HG03378 (cell line): ENCODE measurements around the gene SPNS2.

ENCODE experiments used
- ATAC-seq: cut with Tn5 transposase; IDR thresholded peaks from one replicate; pipeline ENCODE4 v1.9.1; 2021; ENCODE audit warnings: mild to moderate bottlenecking, moderate library complexity; ENCODE audit not compliant: unreplicated experiment

The SPNS2 gene

GRCh38 chr17:4480929-4481898 lies 17.5 kb upstream of the SPNS2 start:
- ATAC-seq = no peak

- ATAC-seq = no peak
Observed at GRCh38 chr17:4482338-4483011, 16.2 kb upstream of the SPNS2 start.

- no peak for ATAC-seq
Observed at GRCh38 chr17:4483012-4483840, 15.5 kb upstream of the SPNS2 start.

GRCh38 chr17:4485676-4486646 lies 12.7 kb upstream of the SPNS2 start:
- no peak for ATAC-seq

- ATAC-seq = no peak
Observed at GRCh38 chr17:4487296-4487695, 11.4 kb upstream of the SPNS2 start.

DNA sequence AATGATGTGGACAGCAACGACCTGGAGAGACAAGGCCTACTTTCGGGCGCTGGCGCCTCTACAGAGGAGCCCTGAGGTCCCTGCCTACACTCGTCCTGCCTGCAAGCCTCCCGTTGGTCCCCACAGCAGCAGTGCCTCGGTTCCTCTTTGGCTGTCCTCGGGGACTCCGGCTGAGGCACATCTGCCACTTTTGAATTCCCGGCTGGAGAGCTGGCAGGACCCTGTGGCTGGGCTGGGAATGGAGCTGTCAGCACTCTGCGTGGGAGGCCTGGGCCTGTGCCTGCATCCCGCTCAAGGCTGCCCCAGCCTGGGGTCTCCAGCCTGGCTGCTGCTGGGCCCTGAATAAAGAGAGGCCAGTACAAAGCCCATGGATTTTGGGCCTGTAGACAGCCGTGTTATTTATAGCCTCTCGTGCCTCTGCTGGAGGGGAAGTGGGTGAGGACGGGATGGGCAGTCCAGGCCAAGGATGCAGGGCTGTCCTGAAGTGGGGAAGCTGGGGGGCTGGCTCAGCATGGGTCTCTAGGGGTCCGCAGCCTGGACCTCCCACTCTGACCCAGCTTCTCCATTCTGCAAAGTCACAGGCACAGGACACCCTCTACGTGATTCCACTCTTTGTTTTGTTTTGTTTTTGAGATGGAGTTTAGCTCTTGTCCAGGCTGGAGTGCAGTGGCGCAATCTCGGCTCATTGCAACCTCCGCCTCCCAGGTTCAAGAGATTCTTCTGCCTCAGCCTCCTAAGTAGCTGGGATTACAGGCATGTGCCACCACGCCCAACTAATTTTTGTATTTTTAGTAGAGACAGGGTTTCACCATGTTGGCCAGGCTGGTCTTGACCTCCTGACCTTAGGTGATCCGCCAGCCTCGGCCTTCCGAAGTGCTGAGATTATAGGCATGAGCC lies 10.6 kb upstream of the SPNS2 start:
- no peak for ATAC-seq

DNA sequence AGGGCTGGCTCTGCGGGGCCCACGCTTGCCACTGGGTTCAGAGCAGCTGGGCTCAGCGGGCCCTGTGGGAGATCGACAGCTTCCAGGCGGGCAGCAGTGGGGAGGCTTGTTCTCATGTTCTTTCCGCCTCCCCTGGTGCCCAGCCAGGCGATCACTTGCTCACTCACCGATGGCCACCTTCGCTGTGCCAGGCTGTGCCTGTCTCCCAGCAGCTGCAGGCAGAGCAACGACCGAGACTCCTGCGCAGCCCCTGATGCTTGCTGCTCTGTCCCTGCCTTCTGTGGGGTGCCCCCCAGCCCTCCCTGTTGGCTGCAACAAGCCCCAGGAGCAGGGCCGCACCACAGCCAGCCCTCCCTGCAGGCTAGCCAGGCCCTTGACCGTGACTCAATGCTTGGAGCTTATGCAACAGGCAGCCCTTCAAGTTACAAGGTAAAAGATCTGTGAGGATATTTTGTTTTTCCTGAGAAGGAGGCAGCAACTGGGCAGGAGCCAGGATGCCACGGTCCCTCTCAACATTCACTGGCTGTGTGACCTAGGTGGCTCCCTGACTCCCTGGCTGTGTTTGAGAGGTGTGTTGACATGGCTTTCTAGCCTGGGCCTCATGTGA lies 9.6 kb upstream of the SPNS2 start:
- no peak for ATAC-seq

- no peak for ATAC-seq
Observed at GRCh38 chr17:4490109-4490591, 8.5 kb upstream of the SPNS2 start.

GRCh38 chr17:4490637-4491061 lies 8.0 kb upstream of the SPNS2 start:
- ATAC-seq = no peak

DNA sequence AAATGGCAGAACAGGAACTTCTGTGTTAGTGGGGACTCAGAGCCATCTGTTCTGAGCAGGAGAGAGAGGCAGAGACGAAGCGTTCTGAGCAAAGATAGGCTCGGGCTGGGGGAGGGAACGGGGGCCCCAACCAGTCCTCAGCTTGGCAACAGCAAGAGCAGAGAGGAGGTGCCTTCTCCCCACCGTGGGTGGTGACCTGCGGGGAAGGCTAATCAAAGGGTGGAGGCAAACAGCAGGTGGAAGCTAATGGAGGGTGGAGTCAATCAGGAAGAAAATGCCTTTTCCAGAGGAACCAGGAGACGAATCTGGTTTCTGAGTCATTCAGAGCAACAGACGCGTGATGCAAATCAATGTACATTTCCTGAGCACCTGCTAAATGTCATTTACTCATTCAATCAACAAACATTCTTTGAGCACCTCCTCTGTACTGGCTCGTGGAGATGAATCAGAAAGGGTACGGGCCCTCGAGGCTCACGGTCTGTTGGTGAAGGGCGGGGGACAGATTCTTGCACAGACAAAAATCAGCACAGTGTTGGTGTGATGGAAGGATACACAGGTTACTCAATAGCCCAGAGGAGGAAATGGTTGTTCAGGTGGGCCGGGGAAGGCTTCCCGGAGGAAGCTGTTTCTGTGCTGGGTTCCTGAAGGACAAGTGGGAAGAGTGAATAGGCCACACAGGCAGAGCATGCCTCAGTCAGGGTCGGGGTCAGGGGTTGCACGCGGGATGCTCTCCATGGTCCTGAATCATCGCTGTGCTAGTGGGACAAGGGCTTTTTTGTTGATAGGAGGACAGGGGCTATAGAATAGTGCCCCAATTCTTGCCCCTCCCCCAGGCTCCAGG lies 5.7 kb upstream of the SPNS2 start:
- no peak for ATAC-seq

- ATAC-seq = no peak
Observed at GRCh38 chr17:4497101-4497824, 1.4 kb upstream of the SPNS2 start.

DNA sequence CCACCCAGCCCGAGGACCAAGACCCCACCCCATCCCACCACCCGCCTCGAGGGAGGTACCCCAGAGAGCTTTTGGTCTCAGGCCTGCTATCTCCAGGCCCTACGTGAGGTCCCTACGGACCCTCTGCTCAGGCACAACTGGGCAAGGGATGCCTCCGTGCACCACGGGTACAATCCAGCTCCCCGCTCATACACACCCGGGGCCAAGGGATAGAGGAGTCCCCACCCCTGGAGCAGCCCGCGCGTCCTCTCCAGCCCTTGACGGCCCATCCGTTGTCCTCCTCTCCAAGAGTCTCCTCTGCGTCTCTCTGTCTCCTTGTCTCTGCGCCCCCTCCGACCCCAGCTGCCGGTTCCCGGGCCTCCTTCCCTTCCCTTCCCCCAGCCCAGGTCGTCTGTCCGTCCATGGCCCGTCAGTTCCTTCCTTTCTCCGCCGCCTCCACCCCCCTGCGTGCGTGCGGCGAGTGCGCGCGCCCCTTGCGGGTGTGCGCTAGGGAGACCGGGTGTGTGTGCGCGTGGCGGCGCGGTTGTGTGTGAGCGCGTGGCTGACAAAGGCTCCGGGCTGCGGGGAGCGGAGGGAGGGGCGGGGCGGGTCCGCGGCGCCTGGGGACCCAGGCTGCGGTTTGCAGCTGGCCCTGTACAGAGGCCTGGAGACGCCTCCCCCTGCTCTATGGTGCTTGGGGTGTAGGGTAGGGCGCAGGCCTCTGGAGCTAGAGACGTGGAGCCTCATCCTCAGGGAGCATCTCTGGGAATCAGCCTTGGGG lies 930 bp downstream of the SPNS2 start:
- no peak for ATAC-seq

- ATAC-seq = no peak
Observed at GRCh38 chr17:4500191-4500571, 1.5 kb downstream of the SPNS2 start.

- no peak for ATAC-seq
Observed at GRCh38 chr17:4501295-4501949, 2.7 kb downstream of the SPNS2 start.

DNA sequence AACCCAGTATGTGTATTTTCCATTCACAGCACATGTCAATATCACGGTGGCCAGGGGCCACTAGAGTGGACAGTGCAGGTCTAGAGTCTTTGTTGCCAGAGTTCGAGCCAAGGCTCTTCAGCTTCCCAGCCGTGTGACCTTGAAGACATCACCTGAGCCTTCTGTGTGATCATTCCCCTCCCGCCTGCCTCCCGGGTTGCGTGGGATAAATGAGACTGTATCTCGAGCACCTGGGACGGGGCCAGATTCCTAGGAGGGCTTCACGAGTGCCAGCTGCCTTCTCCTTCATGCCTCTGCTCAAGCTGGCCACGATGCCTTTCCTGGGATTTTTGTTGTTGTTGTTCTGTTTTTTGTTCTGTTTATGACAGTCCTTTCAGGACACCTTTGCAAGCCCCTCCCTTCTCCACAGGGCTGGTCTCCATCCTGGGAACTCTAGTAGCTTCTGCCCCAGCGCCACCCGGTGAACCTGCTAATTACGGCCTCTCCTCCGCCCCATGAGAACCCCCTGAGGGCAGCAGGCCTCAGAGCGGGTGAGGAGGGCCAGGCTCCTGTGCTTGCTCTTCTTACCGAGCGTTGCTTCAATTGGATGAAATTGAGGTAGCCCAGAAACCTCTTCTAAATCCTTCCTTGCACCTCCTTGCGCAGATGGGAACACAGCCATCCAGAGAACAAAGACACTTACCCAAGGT lies 3.9 kb downstream of the SPNS2 start:
- no peak for ATAC-seq
